Measurements from ENCODE around the gene RAB11FIP4.

Gene RAB11FIP4

DNA sequence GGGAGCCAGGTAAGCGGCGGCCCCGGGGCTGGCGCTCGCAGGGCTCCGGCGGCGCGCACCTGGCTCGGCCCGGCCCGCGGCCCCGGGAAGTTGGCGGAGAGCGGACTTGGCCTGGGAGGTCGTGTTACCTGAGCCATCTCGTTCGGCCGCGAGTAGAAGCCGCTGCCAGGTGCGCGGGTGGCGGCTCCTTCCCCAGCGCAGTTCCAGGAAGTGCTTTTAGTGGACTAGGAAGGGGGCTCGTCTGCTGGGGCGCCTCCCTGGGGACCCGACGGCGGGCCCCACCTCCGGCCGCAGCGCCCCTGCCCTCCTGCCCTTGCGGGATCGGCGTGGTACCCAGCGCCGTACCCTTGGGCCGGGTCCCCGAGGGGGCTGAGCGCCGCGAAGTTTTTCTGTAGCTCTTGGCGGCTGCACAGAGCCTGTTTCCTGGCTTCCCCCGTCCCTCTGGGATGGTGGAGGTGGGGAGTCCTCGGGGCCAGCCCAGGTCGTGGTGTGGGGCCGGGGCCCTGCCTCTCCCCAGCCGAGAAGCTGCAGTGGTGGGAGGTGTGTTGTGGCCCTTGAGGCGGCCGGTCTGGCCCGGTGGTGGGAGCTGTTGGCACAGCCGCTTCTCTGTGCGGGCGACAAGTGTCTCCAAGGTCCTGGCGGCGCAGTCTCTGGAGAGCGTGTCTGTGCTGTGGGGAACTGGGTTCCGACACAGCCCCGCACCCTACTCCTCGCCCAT, 96.9 kb downstream of the RAB11FIP4 start:
- peak; percentile 49 for DNase-seq

DNA sequence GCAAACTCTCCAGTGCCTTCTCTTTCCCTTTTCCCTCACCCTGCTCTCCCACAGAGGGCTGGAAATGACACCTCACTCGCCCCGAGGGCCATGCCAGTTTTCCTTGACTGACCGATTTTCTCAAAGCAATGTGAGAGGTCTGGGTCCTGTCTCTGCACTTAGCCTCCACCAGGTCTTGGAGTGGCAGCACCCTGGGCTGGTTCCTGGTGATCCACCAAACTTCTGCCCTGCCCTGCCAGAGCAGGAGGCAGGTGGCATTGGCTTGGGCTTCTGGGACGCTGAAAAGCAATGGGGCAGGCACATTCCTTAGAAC, 97.5 kb downstream of the RAB11FIP4 start:
- no peak for DNase-seq

DNA sequence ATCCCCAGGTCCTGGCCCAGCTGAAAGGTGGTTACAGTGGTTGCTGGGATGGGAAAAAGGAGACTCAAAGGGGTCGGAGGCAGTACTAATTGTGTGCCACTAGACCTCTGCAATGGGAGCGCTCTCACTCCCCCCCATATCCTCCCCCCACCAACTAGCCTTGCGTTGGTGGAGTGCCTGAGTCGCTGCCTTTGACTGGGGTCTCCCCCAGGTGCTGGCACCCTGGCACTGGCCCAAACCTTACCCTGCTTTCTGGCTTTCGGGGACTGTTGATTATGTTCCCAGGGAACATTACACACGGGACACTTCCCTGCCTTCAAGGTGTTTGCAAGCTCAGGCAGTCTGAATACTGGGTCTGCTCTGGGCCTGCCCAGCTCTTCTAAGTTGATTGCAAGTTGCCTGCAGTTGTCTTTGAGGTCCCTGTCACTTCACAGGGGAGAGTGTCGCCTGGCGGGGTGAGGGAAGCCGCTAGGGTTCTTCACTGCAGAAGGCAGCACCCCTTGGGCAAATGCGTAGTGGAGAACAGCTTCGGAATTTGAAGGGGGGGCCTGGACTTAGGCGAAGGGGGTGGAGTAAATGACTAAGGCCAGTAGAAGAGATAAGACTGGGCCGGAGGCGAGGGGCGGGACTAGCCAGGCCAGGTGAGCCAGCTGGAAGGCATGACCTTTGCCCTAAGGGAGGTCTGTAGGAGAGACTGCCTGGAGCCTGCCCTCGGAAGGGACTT, 98.0 kb downstream of the RAB11FIP4 start:
- no peak for DNase-seq

DNA sequence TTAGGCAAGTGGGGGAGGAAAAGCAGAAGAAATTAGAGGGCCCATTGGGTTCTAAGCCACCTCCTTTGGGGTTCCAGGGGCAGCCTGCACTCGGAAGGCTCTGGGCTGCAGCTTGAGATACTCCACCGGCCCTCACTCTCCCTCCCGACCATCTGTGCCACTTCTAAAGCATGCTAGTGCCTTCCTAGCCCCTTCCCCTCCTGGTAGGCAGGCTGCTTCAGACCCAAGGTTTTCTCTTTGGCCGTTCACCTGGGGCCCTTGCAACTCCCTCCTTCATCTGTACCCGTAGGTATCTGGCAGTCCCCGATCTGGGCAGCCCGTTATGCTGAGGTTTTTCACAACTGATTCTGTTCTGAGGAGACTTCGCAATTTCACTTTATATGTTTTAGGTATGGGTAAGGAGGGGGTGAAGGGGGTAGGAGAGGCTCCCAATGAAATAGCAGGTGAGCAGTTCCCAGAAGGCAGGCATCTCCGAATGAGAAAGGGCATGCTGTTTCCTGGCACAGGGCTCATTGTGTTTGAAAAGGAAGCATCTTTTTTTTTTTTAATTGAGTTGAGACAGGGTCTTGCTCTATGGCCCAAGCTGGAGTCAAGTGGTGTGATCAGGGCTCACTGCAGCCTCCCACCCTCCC, 98.7 kb downstream of the RAB11FIP4 start:
- no peak for DNase-seq

DNA sequence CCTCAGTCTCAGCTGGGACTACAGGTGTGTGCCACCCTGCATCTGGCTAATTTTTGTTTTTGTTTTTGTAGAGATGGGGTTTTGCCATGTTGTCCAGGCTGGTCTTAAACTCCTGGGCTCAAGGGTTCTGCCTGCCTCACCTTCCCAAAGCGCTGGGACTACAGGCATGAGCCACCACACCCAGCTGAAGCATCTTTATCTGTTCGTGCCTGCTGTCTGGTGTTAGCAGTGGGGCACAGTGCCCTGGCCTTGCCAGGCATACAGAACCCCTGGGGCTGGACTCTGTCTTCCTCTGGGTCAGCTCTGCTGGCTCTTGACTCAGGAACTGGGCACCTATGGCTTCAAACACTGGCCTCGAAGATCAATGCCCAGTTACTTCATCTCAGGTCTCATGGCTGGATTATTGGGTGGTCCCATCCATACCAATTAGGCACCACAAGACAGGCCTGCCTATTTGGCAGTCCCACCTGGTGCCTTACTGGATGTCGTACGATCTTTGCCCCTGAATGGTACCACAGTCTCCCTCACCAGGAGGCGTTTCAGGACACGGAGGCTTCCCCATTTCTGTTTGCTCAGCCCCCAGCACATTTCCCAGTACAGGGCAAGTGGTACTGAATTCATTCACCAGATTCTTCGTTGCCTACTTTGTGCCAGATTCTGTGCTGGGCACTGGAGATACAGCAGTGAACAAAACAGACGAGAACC, 99.3 kb downstream of the RAB11FIP4 start:
- DNase-seq = no peak

DNA sequence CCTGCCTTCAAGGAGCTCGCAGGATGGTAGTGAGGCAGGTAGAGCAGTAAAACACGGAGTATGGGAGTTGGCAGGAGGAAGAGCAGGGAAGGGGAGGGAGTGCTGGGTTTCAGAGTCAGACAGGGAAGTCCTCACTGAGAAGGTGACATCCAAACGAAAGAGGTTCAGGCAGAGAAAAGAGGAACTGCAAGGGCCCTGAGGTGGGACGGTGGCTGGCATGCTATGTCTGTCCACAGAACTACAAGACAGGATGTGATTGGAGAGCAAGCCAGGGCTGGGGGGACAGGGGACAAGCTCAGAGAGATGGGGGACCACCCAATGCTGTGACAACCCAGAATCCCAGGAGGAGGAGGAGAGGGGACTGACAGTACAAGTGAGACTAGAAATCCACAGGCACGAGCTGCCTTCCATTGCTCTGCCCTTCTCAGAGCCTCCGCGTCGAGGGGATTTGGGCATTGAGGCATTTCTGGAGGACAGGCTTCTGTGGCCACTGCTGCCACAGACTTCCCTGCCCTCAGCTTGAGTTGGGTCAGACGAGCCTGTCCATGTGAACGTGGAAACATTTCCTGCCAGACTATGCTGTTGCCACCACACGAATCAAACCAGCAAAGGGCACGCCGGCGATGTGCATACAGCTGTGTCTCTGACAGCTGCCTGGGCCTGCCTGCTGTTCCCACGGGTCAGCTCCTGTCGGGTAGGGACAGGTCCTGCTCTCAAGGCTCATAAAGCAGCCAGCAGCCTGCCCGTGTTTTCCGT, 100.1 kb downstream of the RAB11FIP4 start:
- no peak for DNase-seq

DNA sequence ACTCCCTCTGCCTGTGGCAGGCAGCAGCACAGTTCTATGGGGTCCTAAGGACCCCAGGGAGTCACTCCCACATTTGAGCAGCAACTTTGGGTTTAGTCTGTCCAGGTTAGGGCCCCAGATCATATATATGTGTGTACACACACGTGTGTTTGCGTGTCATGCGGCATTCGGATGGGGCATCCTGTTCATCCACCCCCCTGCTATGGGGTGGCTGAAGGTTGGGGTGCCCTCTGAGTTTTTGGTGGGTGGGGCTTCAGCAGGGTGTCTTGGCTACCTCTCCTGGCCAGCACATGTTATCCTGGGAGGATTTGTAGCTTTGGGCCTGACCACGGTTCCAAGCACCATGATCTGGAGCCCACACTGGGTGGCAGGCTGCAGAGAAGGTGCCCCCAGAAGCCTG, 100.7 kb downstream of the RAB11FIP4 start:
- DNase-seq = no peak

DNA sequence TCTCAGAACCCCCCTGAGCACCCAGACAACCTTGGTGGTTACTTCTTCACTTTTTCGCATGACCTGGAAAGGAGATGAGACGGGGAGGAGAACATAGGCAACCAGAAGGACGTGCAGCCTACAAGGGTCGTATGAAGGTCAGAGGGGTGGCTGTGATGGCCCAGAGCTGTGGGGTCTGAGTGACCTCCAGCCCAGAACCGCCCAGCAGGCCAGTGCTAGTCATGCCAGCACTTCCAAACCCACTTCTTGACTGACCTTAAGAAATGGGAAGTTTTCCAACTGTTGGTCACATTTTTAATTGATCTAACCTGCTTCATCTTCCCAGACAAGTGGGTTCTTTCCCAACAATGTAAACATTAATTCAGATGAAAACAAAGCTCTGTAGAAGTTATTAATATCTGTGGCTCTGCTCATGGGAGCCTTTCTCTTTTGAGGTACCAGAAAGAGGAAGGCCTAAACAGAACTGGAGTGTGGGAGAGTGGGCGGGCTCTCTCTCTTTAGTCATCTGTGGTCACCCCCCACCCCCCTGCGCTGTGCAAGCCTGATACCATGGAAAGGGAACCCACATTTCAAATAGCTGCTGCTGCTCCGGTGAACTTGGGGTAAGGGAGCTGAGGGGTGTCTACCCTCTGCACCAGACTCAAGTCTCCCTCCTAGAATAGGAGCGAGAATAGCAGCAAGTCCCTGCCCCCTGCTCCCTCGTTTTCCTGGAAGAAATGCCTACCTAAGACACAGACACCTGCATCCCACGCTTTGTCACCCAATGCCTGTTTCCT, 101.6 kb downstream of the RAB11FIP4 start:
- DNase-seq = no peak

DNA sequence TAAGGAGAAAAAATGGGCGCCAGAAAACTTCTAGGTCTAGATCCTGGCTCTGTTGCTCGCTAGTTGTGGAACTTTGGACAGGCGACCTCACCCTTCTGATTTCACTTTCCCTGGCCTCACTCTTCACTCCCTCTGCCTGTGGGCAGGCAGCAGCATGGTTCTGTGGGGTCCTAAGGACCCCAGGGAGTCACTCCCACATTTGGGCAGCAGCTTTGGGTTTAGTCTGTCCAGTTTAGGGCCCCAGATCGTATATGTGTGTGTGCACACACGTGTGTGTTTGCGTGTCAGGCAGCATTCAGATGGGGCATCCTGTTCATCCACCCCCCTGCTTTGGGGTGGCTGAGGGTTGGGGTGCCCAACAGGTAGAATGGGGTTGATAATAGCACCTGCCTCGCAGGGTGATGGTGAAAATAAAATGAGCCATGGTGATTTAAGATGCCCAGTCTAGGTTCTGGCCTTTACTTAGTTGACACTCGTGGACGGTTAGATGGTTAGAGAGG, 102.2 kb downstream of the RAB11FIP4 start:
- DNase-seq = no peak

DNA sequence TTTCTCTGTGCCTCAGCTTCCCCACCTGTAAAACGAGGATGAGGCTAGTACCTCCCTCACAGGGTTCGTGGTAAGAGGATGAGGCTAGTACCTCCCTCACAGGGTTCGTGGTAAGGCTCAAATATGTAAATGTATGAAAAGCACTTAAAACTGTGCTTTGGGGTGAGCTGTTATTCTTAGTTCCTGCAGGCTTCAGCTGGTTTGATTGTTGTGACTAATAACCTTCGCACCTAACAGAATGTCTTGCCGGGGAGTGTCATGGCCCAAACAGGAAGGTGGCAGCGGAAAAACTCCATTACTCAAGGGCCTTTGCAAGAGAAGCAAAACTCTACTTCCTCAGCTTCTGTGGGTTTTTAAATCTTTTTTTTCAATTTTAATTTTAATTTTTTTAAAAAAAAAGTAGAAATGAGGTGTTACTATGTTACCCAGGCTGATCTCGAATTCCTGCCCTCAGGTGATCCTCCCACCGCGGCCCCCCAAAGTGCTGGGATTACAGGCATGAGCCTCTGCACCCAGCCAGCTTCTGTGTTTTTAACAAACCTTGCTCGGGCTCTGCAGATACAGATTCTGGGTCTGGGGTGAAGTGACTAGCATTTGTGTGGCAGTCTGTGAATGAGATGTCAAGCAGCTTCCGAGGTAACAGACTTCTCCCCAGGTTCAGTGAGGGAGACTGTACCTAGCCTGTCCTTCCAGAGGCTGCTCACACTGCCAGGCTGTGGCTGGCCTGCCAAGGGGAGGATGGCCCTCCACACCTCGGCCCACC, 103.0 kb downstream of the RAB11FIP4 start:
- no peak for DNase-seq

DNA sequence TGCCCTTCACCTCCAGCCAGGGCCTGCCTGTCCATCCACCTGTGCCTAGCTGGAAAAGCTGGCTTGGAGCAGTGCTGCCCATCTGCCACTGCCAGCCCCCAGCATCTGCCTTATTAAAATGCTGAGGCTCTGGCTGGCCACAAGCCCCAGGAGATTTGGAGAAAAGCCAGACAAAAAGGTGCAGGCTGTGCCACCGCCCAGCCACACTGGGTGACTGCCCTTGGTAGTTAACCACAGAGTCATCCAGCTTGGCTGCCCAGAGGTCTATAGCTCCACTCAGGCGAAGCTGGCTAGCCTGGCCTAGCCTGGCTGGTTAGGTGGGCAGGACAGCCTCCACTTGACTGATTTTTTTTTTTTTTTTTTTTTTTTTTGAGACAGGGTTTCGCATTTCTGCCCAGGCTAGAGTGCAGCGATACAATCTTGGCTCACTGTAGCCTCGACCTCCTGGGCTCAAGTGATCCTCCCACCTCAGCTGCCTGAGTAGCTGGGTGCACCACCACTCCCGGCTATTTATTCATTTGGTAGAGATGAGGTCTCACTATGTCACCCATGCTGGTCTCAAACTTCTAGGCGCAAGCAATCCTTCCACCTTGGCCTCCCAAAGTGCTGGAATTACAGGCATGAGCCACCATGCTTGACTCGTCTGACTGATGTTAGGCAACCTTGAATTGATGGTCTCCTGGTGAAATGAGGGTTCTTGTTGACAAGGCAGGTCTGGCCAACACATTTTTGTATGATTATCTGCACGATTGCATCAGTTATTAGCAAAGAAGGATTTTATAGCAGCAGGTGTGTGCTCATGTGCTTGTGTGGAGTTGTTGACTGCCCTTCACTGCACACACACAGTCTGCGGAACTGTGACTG, 103.8 kb downstream of the RAB11FIP4 start:
- DNase-seq = peak; percentile 66

DNA sequence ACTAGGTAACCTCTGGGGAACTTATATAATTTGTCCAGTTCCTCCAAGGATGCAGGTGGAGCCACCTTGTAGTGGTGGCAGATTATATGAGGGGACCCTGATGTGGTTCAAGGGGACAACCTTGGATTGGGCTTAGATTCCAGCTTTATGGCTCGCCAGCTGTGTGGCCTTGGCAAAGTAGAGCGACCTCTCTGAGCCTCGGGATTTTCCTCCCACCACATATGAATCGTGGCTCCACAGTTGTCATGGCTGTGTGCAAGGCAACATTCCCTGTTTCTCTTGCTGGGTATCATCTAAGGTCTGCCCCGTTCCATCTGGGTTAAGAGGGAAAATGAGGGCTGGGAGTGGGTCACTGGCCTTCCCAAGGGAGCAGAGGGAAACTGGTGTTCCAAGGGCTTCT, 104.6 kb downstream of the RAB11FIP4 start:
- no peak for DNase-seq

DNA sequence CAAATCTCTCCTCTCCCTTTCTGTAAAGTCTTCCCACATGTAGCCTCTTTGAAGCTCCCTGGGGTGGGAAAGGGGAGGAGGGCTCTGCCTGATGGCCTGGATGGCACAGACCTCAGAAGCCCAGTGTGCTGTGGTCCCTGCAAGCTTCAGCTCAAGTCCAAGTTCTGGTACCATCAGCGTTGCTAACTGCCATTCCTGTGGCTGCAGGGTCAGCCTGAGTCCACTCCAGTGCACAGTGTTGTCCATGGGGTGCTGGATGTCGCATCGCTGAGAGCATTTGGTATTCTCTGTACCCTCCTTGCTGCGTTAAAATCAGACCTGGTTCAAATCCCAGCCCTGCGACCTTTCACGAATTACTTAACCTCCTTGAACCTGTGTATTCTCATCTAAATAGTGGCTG, 105.1 kb downstream of the RAB11FIP4 start:
- DNase-seq = no peak

DNA sequence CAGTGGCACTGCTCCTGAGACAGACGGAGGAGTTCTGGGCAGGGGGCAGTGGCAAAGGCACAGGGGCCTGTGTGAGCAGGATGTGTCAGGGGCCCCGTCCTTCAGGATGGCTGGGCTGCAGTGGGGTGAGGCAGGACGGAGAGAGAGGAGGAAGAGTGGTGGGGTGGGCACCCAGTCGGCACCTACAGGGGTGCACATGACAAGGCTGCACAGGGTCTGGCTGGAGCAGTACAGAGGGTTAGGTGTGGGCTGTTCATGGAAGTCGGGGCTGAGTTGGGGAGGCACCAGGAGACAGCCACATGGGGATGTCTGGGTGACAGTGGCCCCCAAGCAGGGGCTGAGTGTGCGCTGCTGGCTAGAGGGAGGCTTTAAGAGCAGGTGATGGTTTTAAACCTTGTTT, 106.0 kb downstream of the RAB11FIP4 start:
- DNase-seq = no peak

DNA sequence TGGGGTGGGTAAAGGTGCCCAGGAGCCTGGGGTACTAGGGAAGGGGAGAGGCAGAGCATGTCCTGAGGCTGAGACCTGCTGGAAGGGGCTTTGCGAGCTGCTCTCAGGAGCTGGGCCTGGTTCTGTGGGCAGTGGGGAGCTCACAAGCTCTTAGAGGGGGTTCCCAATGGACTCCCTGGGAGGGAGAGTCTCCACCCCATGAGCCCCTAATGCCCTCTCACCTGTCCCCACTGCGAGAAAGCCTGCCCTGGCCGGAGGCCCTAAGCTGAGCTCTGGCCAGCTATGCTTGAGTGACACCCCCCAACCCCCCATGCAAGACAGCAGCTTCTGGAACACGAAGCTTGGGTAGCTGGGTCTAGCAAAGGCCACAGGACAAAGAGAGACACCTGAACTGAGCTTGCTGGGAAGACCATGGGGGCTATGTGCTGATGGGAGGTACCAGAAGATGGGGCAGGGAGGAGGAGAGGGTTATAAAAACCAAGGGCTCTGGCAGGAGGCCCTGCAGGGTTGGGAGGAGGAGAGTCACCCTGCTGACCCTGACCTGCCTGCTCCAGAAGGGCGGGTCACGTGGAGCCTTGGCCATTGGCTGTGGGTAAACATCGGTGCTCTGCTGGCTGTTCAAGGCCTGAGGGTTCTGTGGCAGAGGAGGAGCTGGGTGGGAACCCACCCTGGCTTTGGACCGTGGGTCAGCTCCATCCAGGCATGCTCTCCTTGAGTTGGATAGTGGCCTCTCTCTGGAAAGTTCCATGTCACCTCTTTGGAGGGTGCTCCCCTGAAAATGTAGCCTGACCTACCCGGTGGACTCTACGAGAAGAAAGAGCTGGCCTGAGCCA, 106.7 kb downstream of the RAB11FIP4 start:
- no peak for DNase-seq

DNA sequence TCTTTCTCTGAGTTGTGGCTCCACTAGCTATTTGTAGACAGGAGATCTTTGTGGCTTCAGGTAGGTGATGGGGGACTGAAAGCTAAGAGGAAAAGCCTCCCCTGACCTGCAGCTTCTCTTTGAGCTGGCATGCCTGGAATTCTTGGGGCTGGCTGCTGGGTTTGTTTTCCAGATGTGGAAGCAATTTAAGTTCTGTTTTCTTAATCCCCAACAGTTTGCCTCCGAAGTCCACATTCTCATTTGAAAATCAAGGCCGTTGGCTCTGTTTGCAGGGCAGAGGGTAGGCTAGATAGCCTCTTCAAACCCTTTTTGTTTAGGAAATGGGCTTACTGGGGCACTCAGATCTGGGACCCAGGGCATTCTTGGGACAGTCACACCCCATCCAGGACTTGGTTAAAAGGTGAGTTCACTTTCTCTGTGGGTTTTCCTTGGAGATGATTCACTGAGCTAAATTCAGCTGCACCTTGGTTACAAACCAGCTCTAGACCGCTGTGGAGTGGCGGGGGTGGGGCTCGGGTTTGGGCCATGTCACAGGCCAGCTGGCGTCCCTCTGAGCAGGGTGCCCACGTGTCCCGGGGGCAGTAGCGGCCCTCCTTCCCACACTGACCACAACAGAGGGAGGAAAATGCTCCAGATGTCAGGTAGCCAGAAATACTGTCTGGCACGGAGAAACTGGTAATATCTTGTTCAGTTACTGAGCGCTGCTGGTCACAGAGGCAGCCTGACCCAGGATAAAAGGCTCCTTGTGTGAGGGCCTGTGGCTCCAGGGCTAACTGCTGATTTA, 108.5 kb downstream of the RAB11FIP4 start:
- no peak for DNase-seq

DNA sequence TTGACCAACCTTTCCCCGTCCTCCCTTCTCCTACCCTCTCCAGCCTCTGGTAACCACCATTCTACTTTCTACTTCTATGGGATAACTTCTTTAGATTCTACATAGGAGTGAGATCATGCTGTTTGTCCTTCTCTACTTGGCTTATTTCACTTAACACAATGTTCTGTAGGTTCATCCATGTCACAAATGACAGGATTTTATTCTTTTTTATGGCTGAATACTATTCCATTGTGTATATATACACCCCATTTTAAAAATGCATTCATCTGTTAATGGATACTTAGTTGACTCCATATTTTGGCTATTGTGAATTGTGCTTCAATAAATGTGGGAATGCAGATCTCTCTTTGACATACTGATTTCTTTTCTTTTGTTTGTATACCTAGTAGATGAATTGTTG, 115.0 kb downstream of the RAB11FIP4 start:
- DNase-seq = no peak

Data from NCI-H774 (cell line).